NCI-H1436 (cell line): ENCODE results near the gene FYN.

Source experiments
- DNase-seq: peaks from one replicate; lab custom pipeline; 2025; lab: John Stamatoyannopoulos, UW

FYN gene

DNA sequence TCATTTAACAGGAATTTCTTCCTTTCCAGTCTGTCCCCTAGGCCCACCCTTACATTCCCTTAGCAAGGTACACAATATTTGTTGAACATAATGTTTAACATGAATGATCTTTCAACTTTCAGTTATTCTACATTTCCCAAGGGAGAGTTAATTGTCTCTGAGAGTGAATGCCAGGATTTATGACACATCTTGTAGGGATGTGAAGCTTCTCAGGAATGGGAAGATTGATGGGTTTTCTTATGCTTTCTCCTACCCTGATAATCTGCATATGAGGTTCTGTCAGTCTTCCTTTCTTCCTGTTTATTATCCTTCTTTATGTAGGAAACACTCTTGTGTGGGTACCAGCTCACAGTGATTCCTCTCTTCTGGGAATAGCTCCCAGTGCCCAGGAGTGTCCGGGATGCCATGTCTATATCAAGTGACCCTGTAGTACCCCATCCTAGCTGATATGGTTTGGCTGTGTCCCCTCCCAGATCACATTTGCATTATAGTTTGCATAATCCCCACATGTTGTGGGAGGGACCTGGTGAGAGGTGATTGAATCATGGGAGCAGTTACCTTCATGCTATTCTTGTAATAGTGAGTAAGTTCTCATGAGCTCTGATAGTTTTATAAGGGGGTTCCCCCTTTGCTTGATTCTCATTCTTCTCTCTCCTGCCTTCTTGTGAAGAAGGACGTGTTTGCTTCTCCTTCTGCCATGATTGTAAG is 7.1 kb upstream of the FYN start:
- DNase-seq: no peak

DNA sequence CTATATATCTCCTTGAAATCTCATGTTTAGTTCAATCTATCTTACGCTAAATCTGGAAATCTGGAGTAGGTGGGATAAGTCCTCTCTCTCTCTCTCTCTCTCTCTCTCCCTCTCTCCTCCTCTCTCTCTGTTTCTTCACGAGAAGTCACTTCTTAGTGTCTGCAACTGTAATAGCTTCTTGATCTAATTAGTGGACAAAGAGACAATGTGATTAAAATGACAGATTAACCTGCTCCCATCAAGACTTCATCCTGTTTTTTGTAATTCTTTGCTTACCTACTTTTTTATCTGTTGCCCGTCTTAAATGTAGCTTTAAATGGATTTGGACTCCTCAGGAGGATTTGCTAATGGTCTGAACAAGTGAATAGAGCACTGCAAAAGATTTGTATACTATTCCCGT is 2.5 kb upstream of the FYN start:
- DNase-seq: no peak

DNA sequence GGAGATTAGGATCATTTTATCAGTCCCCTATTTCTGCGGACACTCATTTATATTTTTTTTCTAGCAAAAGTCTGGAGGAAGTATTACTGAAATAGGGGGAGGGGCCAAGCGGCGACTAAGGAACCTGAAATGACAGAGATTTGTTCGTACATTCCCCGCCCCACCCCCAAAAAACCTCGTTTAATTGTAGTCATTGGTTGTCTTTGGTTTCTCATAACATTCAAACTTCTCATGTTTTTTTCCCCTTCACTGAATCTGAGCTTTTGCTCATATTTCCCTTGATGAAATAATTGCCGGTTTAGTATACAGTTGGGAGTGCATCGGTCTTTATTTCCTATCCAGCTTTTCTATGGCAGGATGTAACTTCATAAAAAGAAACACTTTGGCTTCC is 768 bp upstream of the FYN start:
- DNase-seq: no peak

DNA sequence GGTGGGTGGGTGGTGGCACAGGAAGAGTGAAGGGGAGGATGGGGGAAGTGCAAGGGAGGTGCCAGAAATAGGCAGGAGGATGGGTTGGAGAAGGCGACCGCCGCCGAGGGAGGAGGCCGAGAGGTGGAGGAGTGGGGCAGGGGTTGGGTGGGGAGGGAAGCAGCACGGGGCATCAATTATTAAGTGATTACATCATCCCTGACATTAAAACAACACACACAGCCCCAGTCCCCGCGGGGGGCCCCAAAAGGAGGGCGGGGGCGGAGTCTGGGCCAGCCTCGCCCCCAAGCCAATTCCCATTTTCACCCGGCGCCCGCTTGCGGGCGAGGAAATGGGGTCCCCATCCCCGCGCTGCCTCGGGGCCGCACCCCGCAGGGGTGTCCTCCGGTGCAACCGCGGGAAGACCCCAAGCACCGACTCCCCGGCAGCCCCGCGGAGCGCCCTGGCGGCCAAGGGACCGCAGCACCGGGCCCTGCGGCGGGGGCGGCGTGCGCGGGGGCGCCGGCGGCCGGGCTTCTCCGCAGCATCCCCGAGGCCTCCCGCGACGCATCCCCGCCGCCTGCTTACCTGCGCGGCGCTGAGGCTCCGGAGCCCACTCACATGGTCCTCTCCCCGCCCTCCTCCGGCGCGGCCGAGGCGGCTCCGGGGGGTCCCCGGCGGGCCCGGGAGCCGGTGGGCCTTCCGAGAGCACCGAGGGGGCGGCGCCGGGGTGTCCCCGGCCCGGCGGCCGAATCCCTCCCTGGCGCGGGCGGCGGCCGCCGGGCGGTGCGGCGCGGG is 663 bp downstream of the FYN start:
- peak; percentile 19 for DNase-seq

DNA sequence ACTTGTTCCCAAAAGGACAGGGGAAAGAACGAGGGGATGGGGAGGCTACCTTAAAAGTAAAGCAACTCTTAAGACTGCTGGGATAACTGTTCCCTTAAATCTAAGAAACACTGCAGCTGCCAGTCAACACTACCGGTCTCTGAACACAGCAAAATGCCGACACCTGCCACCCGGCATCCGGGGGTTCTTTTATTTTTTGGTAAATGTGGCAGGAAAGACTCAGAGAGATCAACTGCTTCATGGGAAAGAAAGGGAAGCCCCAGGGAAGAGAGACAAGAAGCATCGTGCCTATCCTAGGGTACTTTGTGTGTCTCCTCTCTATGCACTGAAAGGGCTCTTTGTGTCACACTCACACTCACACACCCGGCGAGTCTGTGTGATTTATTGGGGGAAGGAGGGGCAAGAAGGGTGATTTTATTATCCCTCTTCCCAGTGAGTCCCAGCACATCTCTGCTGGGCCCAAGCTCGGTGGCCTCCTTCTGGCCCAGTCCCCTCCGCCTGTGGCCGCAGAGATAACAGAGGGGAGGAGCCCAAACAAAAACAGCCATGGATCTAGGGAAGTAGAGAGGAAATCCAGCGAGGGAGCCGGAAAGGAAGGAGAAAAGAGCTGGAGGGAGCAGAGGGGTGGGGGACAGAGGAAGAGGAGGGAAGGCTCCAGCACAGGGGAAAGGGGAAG is 1.4 kb downstream of the FYN start:
- DNase-seq: no peak

DNA sequence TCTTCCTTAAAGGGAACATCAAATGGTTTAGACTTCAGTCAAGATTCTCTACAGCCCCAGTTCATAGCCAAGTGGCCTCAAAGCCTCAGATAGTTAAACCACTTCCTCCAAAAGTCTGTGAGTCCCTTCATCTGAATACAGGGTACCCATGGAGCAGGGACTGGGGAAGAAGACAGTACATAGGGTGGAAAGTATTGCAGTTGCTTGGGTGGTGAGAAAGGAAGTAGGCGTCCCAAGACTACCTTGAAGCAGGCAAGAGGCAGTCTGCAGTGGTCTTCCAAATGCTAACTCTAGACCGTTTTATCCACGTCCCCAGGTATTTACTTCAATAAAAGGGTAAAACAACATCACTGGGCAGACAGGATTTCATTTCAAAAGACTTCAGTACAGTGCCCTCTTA is 2.0 kb downstream of the FYN start:
- DNase-seq: no peak

DNA sequence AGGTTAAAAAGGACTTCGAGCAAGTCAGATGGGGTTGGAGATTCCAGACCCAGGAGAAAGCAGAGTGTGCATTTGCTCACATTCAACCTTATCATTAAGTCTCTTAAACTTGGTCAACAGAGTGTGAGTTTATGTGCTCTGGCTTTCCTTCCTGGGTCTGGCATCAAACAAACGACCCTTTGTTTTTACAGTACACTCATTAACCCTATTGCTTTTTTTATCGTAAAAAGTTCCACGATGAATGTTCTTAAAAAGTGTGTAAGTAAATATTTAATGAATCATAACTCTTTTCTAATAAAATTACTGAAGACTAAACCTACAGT is 2.5 kb downstream of the FYN start:
- no peak for DNase-seq

DNA sequence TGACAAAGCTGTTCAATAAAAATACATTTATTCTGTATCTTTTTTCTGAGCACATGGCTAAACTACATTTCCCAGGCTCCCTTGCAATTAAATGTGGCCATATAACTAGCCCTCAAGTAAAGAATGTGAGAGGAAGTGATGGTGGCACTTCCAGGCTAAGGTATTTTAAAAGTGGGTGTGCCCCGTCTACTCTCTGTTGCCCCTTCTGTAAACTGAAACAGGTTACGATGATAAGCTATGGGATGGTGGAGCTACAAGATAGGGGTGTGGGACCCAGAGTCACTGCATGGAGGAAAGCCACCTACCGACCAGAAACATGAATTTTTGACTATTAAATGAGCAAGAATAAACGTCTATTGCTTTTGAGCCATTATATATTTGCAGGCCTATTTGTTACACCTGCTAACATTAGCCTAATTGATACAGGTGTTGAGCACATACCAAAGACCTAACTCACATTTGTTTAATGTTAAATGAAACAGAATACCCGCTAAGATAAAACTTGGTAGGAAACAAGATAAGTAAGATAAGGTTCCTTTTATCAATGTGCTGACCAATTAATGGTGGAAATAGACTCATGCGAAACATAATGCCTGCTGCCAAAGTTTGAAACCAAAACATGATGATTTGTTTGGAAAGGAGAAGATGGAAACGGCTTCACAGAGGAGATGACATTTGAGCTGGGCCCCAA is 3.1 kb downstream of the FYN start:
- DNase-seq: no peak

DNA sequence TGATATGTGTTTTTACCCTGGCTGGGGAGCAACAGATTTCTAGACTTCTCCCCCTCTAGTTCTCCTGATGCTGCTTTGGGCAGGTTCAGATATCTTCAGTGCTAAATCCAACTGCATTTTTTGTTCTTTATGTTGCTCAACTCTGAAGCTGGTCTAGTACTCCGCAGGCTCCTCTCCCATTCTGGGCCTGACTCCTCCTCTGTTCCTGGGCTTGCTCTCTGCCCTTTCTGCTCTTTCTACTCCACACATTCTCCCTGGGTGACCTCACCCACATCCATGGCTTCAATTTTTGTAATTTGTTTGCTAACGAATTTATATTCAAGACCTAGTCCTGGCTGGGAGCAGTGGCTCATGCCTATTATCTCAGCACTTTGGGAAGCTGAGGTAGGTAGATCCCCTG is 6.4 kb downstream of the FYN start:
- DNase-seq: no peak

DNA sequence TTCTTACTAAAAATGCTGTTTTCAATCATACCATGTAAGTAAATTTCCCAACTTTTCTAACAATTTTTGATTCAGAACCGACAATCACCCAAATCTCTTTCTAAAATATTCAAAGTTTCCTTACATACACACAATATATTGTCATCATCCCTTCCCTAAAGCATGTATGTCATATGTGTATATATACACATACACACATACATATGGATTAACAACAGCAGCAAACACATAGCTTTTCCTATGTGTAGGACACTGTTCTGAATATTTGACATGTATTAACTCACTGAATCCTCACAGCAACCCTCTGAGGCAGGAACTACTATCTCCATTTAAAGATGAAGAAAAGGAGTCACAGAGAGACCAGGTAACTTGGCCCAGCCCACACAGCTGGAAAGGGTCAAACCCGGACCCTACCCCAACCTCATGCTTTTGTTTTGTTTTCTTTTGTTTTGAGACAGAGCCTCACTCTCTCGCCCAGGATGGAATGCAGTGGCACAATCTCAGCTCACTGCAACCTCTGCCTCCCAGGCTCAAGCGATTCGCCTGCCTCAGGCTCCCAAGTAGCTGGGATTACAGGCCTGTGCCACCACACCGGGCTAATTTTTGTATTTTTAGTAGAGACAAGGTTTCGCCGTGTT is 7.2 kb downstream of the FYN start:
- no peak for DNase-seq

DNA sequence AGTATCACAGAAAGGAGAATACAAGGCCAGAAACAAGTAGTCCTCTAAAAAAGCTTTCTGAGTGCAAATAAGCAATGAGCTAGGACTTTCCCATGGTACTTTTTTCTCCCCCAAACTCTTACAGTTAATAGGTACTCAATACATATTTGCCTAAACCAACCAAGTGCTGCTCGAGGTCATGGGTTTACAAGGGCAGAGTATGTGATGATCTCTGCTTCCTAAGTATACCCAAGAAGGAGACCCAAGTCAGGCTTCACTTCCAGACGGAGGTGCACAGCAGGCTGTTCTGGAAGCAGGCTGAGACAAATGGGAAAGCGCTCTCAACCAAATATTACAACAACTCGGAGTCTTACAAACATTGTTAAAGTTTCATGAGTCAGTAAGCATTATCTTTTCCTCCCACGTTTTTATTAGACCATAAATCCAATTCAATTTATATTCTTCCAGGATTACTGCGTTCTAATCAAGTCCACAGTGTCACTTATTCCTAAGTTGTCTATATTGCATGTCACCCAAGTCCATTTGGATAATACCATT is 8.1 kb downstream of the FYN start:
- DNase-seq: no peak

DNA sequence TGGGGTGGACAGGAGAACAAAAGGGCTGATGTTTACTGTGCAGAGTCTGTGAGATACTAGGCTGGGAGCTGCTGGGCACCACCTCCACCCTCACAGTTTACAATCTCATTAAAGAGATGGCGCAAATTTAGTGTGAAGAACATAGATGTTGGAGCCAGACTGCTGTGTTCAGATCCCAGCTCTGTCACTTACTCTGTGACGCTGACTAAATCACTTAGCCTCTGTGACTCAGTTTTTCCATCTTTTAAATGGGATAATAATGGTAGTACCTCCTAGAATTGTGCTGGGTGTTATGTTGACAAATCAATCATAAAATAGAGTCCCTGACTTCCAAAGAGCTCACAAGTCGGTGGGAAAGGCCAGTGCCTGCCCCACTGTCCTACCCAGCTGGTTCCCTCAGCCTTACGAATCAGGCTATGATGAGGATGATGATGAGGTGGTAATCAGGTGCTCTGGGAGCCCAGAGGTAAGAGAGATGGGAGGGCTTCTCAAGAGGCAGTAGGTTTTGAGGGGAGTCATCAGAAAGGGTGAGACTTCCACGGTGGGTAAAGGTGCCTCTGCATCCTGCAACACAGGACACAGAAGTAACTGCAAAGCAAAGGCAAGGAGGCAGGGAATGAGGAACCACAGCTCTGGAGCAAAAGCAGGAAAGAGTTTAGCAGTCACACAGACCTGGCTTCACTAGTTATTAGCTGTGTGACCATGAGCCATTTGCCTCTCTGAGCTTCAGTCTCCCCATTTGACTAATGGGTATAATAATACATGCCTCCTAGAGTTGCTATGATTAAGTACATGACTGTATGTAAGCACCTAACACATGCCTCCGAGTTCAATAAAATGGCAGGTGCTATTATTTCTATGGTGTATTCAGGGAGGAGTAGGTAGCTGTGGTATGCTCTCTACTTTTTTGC is 8.9 kb downstream of the FYN start:
- no peak for DNase-seq

DNA sequence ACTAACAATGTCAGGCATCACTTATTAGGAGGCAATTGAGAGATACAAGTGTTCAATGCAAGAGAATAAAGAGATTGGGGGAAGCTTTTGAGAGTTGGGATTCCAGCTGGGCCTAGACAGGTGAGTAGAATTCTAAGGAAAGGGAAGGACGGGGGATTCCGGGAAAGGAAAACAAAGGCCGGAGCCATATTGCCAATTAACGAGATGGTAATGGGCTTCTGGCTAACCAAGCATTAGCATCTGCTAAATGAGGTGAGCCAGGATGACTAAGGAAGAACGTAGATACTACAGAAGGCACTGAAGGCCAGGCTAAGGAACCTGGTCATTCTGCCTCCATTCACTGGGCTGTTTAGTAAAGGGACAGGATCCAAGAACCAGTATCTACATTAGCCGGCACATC is 10.5 kb downstream of the FYN start:
- no peak for DNase-seq

DNA sequence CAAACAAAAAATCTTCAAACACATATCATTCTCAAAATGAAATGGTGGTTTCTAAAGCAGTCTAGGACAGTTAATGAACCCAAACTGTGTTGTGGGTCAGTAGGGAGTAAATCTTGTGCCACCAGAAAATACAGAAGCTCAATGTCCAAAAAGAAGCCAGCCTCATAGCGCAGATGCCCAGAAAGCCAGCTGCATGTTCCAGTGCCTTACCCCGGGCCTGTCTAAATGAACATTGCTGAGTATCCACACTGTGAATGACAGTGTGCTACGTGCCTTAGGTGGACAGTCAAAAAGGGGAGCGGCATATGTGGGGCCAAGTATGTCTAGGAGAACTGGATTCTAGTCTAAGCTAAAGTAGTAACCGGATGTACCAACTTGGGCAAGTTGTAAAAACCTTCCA is 10.9 kb downstream of the FYN start:
- DNase-seq: no peak

DNA sequence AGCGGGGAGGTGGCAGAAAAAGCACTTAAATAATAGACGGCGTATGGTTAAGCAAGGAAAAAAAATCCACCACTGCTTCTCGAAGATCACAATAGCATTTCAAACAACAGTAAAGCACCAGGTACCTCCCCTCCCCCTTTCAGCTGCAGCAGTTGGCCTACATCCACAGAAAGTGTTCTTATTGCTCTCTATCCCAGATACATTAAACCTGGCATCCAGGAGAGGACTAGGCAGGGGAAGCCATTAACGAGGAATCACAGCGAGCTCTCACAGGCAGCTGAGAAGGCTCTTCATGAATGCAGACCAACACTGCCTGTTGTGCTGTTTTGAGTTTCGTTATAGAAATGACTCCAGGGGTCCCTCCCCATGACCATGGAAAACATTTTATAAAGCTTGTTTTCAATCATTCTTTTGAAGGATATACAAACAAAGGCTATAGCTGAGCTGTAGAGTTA is 11.8 kb downstream of the FYN start:
- DNase-seq: no peak

DNA sequence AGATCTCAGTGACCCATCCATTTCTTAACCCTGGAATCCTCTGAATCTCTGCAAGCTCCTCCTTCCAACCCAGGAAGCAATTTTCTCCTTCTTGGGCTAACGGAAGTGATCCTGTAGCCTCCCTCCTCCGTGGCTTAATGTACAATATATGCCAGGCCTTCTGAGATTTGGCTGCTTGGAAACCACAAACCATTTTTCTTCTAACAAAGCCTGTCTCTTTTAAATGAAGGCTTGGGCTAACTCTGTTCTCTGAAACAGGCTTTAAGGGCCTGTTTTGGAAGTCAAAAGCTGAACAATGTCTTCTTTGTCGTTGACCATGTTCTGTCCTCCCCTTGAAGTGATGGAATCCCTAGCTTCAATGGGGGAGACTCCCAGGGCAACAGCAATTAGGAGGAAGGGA is 14.9 kb downstream of the FYN start:
- no peak for DNase-seq

DNA sequence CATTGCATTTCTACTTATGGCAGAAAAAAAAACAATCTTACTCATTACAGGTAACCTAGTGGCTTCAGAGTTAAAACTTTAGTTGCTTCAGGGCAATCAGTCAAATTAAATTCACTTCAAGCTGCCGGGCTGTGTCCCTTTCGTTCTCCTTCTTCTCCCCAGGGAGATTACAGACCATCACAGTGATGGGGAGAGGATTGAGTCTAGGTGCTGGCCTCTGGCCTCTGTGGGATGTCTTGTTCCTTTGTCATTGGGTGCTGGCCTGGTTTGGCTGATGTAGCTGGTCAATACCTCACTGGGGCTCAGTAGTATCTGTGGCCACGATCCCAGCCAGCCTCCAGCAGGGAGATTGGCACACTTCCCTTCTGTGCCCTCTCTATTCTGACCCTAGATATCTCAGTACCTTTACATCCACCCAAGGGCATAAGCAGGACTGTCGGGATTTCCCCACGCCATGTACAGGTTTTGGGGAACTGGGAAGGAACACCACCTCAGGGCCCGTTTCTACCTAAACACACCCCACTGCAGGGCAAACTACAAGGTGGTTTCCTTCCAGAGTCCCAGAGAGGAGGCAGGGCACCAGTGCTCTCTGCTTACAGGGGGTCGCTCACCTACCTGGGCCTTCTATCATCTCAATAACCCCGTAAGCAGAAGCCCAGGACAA is 15.4 kb downstream of the FYN start:
- no peak for DNase-seq

DNA sequence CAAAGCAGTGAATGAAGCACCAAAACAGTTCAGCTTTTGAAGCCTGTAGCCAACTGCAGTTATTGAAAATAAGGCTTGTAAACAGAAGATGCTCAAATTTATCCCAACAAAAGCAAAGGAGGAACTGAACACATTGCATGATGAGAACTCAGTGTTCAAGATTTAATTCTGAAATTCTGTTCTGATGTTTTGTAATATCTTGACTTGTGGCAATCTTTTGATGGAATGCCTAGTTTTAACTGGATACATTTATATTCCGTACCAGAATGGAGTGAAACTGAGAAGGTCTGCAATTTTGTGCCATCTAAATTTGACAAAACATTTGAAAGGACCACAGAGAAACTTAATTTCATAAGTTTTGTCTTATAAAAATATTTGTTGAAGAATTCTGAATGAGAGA is 17.5 kb downstream of the FYN start:
- no peak for DNase-seq

DNA sequence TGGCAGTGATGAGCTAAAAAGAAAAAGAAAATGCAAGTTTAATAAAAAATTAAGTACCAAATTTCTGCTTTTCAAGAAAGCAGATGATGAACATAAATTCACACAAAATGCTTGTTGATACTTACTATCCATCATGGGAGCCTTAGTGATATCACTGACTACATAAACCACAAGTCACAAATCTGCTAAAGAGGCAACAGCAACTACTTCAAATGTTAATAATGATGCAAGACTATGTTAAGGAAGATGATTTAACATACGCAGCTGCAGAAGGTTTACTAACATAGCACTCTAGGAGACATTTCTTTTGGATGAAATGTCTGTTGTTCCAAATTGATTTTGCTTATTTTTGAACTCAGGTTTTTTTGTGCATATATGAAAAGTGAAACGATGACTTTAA is 18.6 kb downstream of the FYN start:
- DNase-seq: no peak

DNA sequence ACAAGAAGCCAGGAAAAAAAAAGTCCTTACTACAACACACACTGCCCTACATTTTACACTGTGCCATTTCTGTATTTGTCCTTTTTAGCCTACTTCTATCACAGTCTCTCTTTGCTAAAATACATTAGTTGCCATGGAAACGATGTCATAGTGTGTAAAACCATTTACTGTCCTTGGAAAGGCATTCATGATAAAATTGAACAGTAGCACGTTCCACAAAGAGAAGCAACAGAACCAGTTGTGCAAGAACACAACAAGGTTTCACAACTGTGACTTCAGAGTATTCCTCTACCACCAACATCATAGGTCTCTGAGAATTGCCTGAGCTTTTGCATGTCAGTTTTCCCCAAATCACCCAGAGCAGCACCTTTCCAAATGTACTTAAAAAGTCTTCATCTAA is 20.5 kb downstream of the FYN start:
- DNase-seq: no peak
